Measurements from ENCODE around the gene TTC21A.

- TF ChIP-seq CHD1 (IDR thresholded peaks at IDR 0.05; ENCODE audit: low read depth, low read length), result no peak
- no peak for TF ChIP-seq ZBTB11 (CRISPR knock-in tag; IDR thresholded peaks at IDR 0.05)
- TF ChIP-seq CHD2 (IDR thresholded peaks at IDR 0.05; ENCODE audit: borderline replicate concordance, low read depth, low read length), result no peak
- no peak for TF ChIP-seq ZNF592 (IDR thresholded peaks at IDR 0.05)
- no peak for TF ChIP-seq NFIC (IDR thresholded peaks at IDR 0.05; ENCODE audit: low read depth, low read length)
Measured at GRCh38 chr3:39065197-39065596, 42.3 kb upstream of the TTC21A start.
